Stimulated activated CD4-positive, alpha-beta T cell treated with anti-CD3 and anti-CD28 coated beads, Interleukin-4, amount 100 ng/mL, for 48 hours (primary cell): ENCODE measurements around the gene CDK11B.
"Not testable (repeated sequence)": the region's sequence is repeated elsewhere in the genome, so short reads cannot be mapped to it uniquely, and the experiment has no call there.

ENCODE experiments used
- DNase-seq, 2 donors: peaks; one replicate each; pipeline ENCODE4 v3.0.0-alpha.2; 2020; ENCODE audit warnings: low read depth in 2 of 2

CDK11B gene

DNA sequence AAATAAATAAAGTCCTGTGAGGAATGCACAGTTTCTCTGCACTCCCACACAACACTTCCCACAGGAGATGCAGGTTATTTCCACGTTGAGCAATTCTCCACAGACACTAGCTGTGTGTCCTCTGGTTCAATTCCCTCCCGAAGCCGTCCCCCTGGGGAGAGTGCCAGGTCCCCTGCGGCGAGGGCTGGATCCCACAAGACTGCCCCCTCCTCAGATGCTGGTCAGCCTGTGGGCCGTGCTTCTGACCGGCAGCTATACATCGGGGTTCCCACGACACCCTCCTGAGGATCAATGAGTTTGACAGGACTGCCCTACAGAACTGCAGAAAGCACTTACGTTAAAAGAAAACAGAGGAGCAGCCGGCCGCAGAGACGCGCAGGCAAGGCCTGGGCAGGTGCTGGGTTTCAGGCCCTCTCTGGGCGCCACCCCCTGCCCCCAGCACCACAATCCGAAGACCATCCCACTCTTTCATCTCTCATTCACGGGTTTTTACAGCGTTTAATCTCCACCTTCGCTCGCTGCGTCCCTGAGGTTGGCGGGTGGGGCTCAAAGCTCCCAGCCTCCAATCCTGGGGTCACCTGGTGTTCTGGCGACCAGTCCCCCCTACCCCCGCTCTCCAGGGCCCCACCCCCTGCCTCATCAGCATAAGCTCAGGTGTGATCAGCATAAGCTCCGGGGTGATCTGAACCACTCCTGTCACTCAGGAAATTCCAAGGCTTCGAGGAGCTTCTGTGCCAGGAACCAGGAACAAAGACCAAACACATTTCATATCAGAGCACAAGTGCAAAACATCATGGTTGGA is 24.5 kb upstream of the CDK11B start:
- DNase-seq: no peak

DNA sequence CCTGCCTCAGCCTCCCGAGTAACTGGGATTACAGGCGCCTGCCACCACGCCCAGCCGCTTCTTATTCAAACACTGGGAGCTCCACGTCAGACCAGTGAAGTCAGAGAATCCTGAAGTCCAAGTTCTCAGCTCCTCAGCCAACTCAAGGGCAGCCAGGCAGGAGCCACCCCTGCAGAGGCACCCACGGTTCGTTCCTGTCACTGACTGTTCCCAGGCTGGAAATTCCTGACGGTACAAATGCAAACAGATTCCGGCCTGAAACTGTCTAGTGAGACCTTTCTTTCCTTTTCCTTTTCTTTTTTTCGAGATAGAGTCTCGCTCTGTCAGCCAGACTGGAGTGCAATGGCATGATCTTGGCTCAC is 22.1 kb upstream of the CDK11B start:
- no peak for DNase-seq

GRCh38 chr1:1680031-1680911 is 21.5 kb upstream of the CDK11B start:
- DNase-seq: no peak

DNA sequence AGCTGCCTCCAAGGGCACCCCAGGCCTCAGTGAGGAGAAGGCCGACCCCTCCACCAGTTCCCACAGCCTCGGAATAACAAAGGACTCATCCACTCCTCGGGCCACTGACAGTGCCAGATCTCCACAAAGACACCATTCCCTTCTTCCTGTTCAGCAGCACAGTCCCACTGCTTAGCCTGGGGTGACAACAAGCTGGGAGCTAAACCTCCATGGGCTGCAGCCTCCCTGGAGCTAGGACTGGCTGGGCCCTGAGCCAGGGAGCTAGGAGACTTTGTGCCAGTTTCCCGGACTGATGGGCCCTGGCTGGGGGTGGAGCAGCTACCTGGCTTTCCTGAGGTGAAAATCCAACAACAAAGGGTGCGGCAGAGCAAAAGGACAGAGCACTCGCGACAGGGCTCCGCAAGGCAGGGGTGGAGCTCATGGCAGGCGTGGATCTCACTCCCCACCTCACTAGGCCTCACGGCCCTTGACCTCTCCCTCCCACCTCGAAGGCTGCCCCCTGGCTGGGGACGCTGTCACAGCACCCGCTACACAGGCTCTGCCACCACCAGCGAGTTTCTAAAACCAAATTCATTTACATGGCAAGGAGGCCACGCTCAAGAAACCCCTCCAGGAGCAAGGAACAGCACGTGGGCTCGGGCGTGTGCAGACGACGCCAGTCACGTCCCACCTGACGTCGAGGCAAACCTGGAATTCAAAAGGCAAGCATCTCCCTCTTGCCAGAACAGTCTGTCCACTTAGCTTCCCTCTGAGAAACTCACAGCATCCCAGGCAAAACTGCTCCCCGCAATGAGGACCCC is 20.0 kb upstream of the CDK11B start:
- peak in 1 of 2 donors; percentile 60 for DNase-seq

DNA sequence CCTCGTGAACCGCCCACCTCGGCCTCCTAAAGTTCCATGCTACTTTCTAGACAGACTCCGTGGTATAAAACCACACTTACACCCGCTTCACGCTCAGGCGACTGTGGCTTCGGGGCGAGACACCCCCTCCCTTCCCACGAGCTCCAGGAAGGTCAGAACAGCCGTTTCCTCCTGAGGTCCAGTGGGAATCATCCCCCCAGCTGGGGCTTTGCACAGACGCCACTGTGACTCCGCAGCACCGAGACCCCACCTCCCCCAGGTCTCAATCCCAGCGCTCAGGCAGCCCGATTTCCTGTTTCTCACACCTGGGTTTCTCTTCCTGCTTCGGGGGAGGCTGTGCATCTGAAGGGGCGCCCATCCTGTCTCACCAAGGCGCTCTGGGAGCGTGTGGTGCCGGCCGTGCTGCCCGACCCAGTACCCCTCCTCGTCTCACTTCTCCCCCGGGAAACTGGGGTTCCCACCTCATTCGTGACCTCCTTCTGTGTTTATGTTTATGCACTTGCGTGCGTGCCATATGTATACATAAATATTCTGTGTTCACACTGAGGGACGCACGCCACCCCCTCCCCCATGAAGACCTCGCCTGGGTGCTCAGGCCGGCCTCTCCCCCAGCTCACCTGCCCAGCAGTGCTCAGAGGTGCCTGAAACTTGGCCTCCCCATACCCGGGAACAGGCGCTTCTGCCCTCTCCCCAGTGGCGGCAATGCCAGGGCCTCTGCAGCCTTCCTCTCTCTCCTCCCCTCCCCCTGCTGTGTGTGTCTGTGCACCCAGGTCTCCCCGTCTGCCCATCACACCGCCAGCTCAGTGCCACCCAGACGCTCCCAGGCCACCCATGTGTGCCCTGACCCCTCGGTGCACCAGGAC is 19.1 kb upstream of the CDK11B start:
- peak; percentile 19 to 38 for DNase-seq

DNA sequence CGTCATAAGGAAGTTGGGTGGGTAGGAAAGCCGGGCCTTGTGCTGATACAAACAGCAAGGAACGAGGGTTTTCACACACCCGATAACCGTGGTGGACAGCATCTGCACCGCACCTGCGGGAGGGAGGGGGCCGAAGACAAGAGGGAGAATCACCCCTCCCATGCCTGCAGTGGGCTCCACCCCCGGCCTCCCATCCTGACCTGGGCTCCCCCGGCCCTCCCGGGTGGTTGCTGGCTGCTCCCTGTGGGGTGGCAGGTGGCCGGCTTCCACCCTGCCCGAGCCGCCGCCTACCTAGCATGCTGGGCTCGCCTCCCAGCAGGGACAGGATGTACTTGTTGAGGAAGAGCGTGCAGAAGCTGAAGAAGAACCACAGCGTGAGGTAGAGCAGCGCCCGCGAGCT is 17.3 kb upstream of the CDK11B start:
- DNase-seq: not testable (repeated sequence)

- DNase-seq: not testable (repeated sequence)
These were observed 16.4 kb upstream of the CDK11B start for GRCh38 chr1:1675218-1675617.

DNA sequence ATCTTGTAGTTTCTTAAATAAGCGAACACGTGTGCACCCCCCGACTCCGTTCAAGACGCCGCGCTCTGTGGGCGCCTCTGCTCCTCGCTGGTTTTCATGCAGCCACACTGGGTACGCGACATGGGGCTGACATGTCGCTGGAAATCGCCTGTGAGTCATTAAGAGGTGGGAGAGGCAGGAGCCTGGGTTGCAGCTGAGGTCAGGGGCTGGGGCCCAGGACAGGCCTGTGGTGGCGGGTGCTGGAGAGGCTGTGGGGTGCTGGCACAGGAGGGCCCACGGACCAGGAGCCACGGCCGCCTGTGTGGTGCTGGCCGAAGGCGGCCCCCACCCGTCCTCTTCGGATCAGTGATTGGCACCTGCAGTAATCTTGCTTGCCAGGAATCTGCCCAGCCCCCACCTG is 16.0 kb upstream of the CDK11B start:
- not testable (repeated sequence) for DNase-seq

DNA sequence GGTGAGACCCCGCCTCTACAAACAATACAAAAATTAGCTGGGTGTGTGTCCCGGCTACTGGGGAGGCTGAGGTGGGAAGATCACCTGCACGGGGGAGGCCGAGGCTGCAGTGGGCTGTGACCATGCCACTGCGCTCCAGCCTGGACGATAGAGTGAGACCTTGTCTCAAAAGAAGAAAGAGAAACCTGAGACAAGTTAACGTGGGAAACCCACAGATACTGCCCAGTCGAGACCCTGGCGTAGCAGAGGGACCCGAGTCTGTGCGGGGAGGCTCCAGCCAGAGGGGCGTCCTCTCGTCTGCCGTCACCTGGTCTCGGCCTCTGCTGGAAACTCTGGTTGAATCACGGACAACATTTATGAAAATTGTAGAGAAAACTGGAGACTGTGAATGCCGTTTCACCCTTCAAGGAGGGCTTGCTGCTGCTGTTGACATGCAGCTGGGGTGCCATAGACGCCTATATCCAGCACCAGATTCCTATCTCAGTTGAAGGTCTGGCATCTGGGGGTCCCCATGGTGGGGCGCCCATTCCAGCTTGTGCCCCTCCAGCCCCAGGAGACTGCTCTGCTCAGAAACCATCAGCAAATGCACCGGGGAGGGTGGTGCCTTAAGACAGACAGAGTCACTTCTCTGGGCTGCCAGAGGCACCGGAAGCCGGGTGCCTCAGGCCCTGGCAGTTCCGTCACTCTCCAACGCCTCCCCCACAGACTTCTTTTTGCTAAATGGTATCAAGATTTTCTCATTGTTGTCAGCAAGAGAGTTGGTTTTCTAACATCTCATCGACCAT is 13.6 kb upstream of the CDK11B start:
- DNase-seq: no peak

GRCh38 chr1:1671365-1672119 is 12.7 kb upstream of the CDK11B start:
- DNase-seq: no peak

- no peak for DNase-seq
These were observed 12.1 kb upstream of the CDK11B start for GRCh38 chr1:1670866-1671265.

GRCh38 chr1:1669468-1670440 is 10.9 kb upstream of the CDK11B start:
- no peak for DNase-seq

DNA sequence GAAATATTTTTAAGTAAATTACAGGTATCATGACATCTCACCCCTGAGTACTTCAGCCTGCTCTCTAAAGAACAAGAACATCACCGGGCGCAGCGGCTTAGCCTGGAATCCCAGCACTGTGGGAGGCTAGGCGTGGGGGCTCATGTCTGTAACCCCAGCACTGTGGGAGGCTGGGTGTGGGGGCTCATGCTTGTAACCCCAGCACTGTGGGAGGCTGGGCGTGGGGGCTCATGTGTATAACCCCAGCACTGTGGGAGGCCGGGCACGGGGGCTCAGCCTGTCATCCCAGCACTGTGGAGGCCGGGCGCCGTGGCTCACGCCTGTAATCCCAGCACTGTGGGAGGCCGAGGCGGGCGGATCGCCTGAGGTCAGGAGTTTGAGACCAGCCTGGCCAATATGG is 7.7 kb upstream of the CDK11B start:
- no peak for DNase-seq

DNA sequence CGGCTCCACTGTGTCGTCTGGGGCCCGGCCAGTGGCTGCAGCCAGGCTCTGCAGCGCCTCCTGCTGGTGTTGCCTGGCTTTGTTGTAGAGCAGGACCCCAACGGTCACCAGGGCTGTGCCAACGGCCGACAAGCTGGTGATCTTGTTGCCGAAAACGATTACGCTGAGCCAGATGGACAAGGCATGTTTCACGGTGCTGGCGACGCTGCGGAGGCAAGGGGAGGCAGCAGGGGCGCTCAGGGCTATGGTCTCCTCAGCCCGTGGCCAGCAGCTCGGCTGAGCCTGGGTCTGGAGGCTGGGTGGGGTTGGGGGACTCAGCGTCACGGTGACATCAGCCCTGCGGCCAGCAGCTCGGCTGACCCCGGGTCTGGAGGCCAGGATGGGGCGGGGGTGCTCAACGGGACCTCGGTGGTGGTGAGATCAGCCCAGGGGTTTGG is 7.0 kb upstream of the CDK11B start:
- peak; percentile 34 to 43 for DNase-seq

GRCh38 chr1:1664941-1665814 is 6.4 kb upstream of the CDK11B start:
- DNase-seq: no peak

- DNase-seq: not testable (repeated sequence)
These were observed 5.5 kb upstream of the CDK11B start for GRCh38 chr1:1664318-1664717.

GRCh38 chr1:1662830-1663560 is 4.2 kb upstream of the CDK11B start:
- not testable (repeated sequence) for DNase-seq
